Esophagus (tissue), 2 donors: ENCODE measurements around the gene CCDC106. TPM values are rescaled to one million over a fixed set of nuclear protein-coding genes. Genes with fewer than 3 reads are reported as not detected.

Experiments
- H3K27ac ChIP-seq, 2 donors: one replicate each; pipeline ENCODE4 v1.5.1; 2013; ENCODE audit warnings: low read depth in 2 of 2, mild to moderate bottlenecking in 2 of 2, inconsistent platforms in 1 of 2, low read length in 1 of 2, moderate library complexity in 1 of 2
- H3K27me3 ChIP-seq, 2 donors: one replicate each; pipeline ENCODE4 v1.6.1; 2013; ENCODE audit warnings: low read length in 2 of 2, control low read depth in 1 of 2, mild to moderate bottlenecking in 1 of 2; ENCODE audit not compliant: insufficient read depth in 2 of 2, control insufficient read depth in 1 of 2
- H3K36me3 ChIP-seq, 2 donors: one replicate each; pipeline ENCODE4 v1.6.1; 2013; ENCODE audit warnings: low read length in 1 of 2; ENCODE audit not compliant: control insufficient read depth in 2 of 2, insufficient read depth in 2 of 2
- H3K4me1 ChIP-seq, 2 donors: one replicate each; pipeline ENCODE4 v1.6.1; 2013; ENCODE audit warnings: low read length in 1 of 2; ENCODE audit not compliant: control insufficient read depth in 2 of 2, insufficient read depth in 2 of 2
- H3K4me3 ChIP-seq, 2 donors: one replicate each; pipeline ENCODE4 v1.5.1; 2013; ENCODE audit warnings: low read length in 2 of 2, mild to moderate bottlenecking in 2 of 2, low read depth in 1 of 2, moderate library complexity in 1 of 2
- H3K9me3 ChIP-seq, 2 donors: one replicate each; pipeline ENCODE4 v1.6.1; 2013; ENCODE audit warnings: mild to moderate bottlenecking in 2 of 2, low read depth in 1 of 2, low read length in 1 of 2, moderate library complexity in 1 of 2; ENCODE audit not compliant: control insufficient read depth in 2 of 2, insufficient read depth in 1 of 2
- WGBS, 2 donors: extraction: QIAGEN DNeasy Blood & Tissue Kit; methylation state at CpG; one replicate each; pipeline ENCODE4 v1.1.7; 2013; 5-methylcytosine and 5-hydroxymethylcytosine counted together
- polyA plus RNA-seq, 2 donors: library from polyadenylated mRNA; stranded (reverse); fragments of 200-250 nt; gene quantifications; one replicate each; pipeline ENCODE4 v1.2.3, GENCODE V29; 2013
- donor health status: healthy with polysubstance abuse.
- donor health status: Bipolar disorder and iron deficiency.

Gene CCDC106
- polyA plus RNA-seq, 2 donors: 5.6 to 9.1 TPM

DNA sequence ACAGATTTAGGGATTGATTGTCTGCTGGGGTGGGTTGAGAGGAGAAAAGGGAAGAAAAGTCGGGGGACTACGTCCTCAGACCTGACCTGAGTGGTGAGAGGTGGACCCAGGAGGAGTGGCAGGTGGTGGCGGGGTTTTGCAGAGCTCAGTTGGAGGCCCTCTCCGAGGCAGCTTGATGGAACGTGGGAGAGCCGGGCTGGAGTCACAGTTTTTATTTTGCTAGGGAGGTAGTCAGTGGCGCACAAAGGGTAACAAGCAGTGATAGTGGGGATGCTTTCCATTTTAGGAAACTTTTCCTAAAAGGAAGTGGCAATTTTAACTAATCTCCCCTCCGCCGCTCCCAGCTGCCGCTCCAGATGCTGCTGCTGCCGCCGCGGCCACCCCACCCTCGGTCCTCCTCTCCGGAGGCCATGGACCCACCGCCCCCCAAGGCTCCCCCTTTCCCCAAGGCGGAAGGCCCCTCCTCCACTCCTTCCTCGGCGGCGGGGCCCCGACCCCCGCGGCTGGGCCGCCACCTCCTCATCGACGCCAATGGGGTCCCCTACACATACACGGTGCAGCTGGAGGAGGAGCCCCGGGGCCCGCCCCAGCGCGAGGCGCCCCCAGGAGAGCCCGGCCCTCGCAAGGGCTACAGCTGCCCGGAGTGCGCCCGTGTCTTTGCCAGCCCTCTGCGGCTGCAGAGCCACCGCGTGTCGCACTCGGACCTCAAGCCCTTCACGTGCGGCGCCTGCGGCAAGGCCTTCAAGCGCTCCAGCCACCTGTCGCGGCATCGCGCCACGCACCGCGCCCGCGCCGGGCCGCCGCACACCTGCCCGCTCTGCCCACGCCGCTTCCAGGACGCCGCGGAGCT, 5.6 kb upstream of the CCDC106 start:
- Histone ChIP-seq H3K27ac (peak overlapping the region; percentile 86 to 88), H3K36me3 (peaks cover 0 to 11% of the 10 kb centered on the region in 2 donors), H3K4me1 (peaks cover 7 to 15% of the 10 kb centered on the region in 2 donors), H3K9me3 (no peaks in the 10 kb centered on the region), H3K27me3 (no peaks in the 10 kb centered on the region), H3K4me3 (peak overlapping the region; percentile 62 to 96)
- 1 to 3% methylated on average over 65 of the region's 65 CpGs for WGBS, 2 donors

- Histone ChIP-seq H3K27ac (peak within 1 kb of the TSS; percentile 86 to 88), H3K36me3 (peaks cover 0 to 11% of the 10 kb centered on the region in 2 donors), H3K4me3 (peak within 1 kb of the TSS; percentile 62 to 96), H3K27me3 (no peaks in the 10 kb centered on the region), H3K4me1 (peaks cover 7 to 19% of the 10 kb centered on the region in 2 donors), H3K9me3 (no peaks in the 10 kb centered on the region)
- WGBS, 2 donors: 2% methylated on average over 55 to 56 of the region's 56 CpGs
Observed at GRCh38 chr19:55643003-55643886, 4.8 kb upstream of the CCDC106 start, which contains the start of gene ZNF581. Gene ZNF581 (plus strand): TSS chr19:55643649. CDS start chr19:55644572, 923 bp downstream.

- Histone ChIP-seq H3K4me1 (peaks cover 7 to 25% of the 10 kb centered on the region in 2 donors), H3K36me3 (peaks cover 0 to 11% of the 10 kb centered on the region in 2 donors), H3K4me3 (peak overlapping the region; percentile 62 to 96), H3K9me3 (no peaks in the 10 kb centered on the region), H3K27ac (peak overlapping the region; percentile 72 to 88), H3K27me3 (no peaks in the 10 kb centered on the region)
- 0 to 1% methylated on average over 13 to 15 of the region's 15 CpGs for WGBS, 2 donors
Observed at GRCh38 chr19:55643887-55644176, 4.2 kb upstream of the CCDC106 start.

- 39 to 45% methylated on average over 12 of the region's 12 CpGs for WGBS, 2 donors
- Histone ChIP-seq H3K27ac (peak overlapping the region; percentile 35 to 72), H3K4me1 (peaks cover 9 to 29% of the 10 kb centered on the region in 2 donors)
Observed at GRCh38 chr19:55644191-55644833, 3.7 kb upstream of the CCDC106 start.

DNA sequence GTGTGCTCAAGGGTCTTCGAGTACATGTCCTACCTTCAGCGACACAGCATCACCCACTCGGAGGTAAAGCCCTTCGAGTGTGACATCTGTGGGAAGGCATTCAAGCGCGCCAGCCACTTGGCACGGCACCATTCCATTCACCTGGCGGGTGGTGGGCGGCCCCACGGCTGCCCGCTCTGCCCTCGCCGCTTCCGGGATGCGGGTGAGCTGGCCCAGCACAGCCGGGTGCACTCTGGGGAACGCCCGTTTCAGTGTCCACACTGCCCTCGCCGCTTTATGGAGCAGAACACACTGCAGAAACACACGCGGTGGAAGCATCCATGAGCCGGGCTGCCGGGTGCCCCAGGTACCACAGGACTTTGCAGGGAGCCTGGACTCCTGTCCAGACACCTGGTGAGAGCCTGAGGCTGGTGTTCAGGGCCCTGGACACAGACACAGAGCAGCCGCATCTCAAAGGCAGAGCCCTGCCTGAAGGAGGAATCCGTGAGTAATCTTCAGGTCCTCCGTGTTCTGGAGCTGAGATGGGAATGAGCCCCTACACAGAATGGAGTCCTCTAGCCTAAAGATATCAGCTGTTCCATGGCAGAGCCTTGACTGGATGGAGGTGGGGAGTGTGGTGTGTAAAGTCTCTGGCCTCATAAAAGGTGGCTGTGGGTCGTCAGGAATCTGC, 3.0 kb upstream of the CCDC106 start:
- H3K27ac ChIP-seq: no peak overlapping the region
- H3K4me1 ChIP-seq: peaks cover 9 to 30% of the 10 kb centered on the region in 2 donors
- WGBS, 2 donors: 74 to 82% methylated on average over 28 of the region's 28 CpGs
- H3K27me3 ChIP-seq: no peaks in the 10 kb centered on the region
- H3K36me3 ChIP-seq: peaks cover 0 to 11% of the 10 kb centered on the region in 2 donors
- peak overlapping the region in 1 of 2 donors; percentile 96 for H3K4me3 ChIP-seq
- no peaks in the 10 kb centered on the region for H3K9me3 ChIP-seq

More at GRCh38 chr19:55644191-55644833, 3.7 kb upstream of the CCDC106 start:
- Histone ChIP-seq H3K9me3 (no peaks in the 10 kb centered on the region), H3K36me3 (peaks cover 0 to 11% of the 10 kb centered on the region in 2 donors), H3K4me3 (peak overlapping the region; percentile 62 to 96), H3K27me3 (no peaks in the 10 kb centered on the region)

DNA sequence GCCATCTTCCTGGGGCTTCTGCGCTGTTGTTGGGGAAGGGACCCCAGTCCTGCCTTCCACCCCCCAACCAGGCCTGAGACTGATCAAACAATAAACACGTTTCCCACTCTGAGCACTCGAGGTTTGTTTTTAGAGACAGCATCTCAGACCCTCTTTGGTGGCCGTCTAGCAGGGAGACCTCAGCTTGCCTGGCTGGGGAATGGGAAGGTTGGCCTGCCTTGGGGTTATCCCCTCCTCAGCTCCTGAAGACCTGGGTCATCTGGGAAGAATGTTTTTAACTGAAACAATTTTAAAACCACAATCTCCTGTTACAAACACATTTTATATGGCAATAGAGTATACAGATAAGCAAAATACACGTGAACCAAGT, 2.5 kb upstream of the CCDC106 start:
- 61 to 65% methylated on average over 5 of the region's 5 CpGs for WGBS, 2 donors
- Histone ChIP-seq H3K4me1 (peaks cover 9 to 28% of the 10 kb centered on the region in 2 donors), H3K9me3 (no peaks in the 10 kb centered on the region), H3K4me3 (no peak overlapping the region), H3K36me3 (peaks cover 0 to 11% of the 10 kb centered on the region in 2 donors), H3K27ac (no peak overlapping the region), H3K27me3 (no peaks in the 10 kb centered on the region)

DNA sequence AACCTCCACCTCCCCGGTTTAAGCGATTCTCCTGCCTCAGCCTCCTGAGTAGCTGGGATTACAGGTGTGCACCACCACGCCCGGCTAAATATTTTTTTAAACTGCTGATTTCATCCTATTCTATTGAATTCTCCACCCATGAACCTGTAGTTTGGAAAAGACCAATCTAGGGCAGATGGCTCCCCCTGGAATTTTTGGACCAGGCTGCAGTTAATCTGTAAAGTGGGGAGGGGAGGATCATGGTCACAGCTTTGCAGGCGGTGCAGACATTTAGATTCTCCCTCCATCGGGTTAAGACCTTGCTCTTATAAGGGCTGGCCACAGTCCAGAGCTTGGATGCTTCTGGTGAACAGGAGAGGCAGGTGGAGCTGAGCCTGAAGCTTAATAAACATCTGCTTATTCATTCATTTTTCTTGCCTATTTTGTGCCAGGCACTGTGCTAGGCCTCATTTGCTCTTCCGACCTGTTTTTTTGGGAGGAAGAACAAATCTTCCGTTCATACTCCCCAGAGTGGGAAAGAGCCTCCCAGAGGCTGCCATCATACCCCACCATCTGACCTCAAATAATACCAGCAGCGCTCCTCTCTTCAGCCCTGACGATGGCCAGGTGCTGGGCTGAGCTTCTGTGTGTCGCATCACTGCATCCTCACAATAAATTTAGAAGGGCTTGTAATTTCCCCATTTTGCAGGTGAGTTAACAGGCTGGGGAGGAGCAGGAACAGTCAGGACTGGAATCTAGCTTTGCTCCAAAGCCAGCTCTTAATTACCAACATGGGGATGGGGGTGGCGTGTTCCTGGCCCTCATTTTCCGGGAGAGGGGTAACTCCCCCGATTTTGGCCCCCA, 902 bp upstream of the CCDC106 start:
- peaks cover 0 to 11% of the 10 kb centered on the region in 2 donors for H3K36me3 ChIP-seq
- H3K27ac ChIP-seq: peak overlapping the region; percentile 75 to 79
- H3K9me3 ChIP-seq: no peaks in the 10 kb centered on the region
- WGBS, 2 donors: 41 to 42% methylated on average over 14 of the region's 14 CpGs
- no peaks in the 10 kb centered on the region for H3K27me3 ChIP-seq
- peak overlapping the region; percentile 64 to 71 for H3K4me3 ChIP-seq
- peaks cover 9 to 26% of the 10 kb centered on the region in 2 donors for H3K4me1 ChIP-seq

GRCh38 chr19:55648585-55649267, 714 bp downstream of the CCDC106 start:
- Histone ChIP-seq H3K4me3 (peak overlapping the region; percentile 64 to 71), H3K36me3 (peaks cover 0 to 11% of the 10 kb centered on the region in 2 donors), H3K27ac (peak overlapping the region; percentile 75 to 79), H3K27me3 (no peaks in the 10 kb centered on the region), H3K4me1 (peaks cover 2 to 25% of the 10 kb centered on the region in 2 donors), H3K9me3 (no peaks in the 10 kb centered on the region)
- WGBS, 2 donors: 24 to 41% methylated on average over 24 to 25 of the region's 25 CpGs
